Adrenal gland (tissue), 12 donors: ENCODE results near the gene WIF1. TPM values are rescaled to one million over a fixed set of nuclear protein-coding genes. Genes with fewer than 3 reads are reported as not detected.

Experiments used
- DNase-seq, 7 donors: peaks; one replicate each; pipeline ENCODE4 v3.0.0-alpha.2; 2019 to 2020
- H3K27ac ChIP-seq, 5 donors: fragments of 200-600 bp; sonication (generic) in 4 of 5; 1 replicate in 3 of 5; 2 replicates in 2 of 5; pipeline versions ENCODE4 v1.5.1 to v1.8.0; 2016 to 2020; ENCODE audit warnings: mild to moderate bottlenecking in 1 of 5
- H3K27me3 ChIP-seq: fragments of 200-600 bp; 2 replicates; pipeline ENCODE4 v1.8.0; 2021
- H3K36me3 ChIP-seq, 2 donors: fragments of 200-600 bp; replicated peaks in 1 of 2; 1 replicate in 1 of 2; 2 replicates in 1 of 2; pipeline versions ENCODE4 v1.5.1 to v1.8.0; 2018 to 2022
- H3K4me1 ChIP-seq, 2 donors: fragments of 200-600 bp; replicated peaks in 1 of 2; 1 replicate in 1 of 2; 2 replicates in 1 of 2; pipeline versions ENCODE4 v1.5.1 to v1.8.0; 2018 to 2021
- H3K4me3 ChIP-seq, 4 donors: fragments of 200-600 bp; sonication (generic) in 3 of 4; one replicate each; pipeline ENCODE4 v1.5.1; 2016 to 2018
- H3K9me3 ChIP-seq, 3 donors: fragments of 200-600 bp; sonication (generic) in 1 of 3; replicated peaks in 1 of 3; 1 replicate in 2 of 3; 2 replicates in 1 of 3; pipeline versions ENCODE4 v1.5.1 to v1.8.0; 2016 to 2021
- POLR2A ChIP-seq, 2 donors: fragments of 450-650 bp; IDR thresholded peaks; one replicate each; pipeline ENCODE4 v1.6.1; 2017; ENCODE audit warnings: antibody characterized with exemption in 2 of 2, mild to moderate bottlenecking in 2 of 2, moderate library complexity in 1 of 2
- WGBS, 4 donors: extraction: QIAGEN DNeasy Blood & Tissue Kit in 2 of 4; methylation state at CpG; one replicate each; pipeline versions ENCODE4 v1.1.5 to v1.1.7; 2013 to 2017; 5-methylcytosine and 5-hydroxymethylcytosine counted together
- intact Hi-C, 2 donors: fragments of 100-400 bp; cut with DNase I; formaldehyde crosslinking; loops; one replicate each; pipeline versions ENCODE4 v1.14.1 to v1.15.0; 2022 to 2023
- polyA plus RNA-seq, 3 donors: library from polyadenylated mRNA; stranded (reverse); fragments of 200-250 nt in 2 of 3; fragments of 350-450 nt in 1 of 3; fragmentation: Illumina TruSeq in 1 of 3; extraction: RNeasy Lipid Tissue Mini Kit (QIAGEN cat#74804) in 1 of 3; gene quantifications; one replicate each; pipeline ENCODE4 v1.2.3, GENCODE V29; 2013 to 2014
- total RNA-seq, 9 donors: library from RNA; depleted of rRNA in 4 of 9; stranded (reverse); fragments of >200 nt in 4 of 9; fragments of 120-200 nt in 1 of 9; fragmentation: NEBNext Ultra II Directional in 1 of 9; extraction: Animal tissue kit (Norgen Biotek cat#: 25700) in 1 of 9; gene quantifications; one replicate each; pipeline versions ENCODE4 v1.1.0 to v1.2.4, GENCODE V29; 2013 to 2023
- TF ChIP-seq, protein P1 (sequence below), 6 experiments: fragments of 450-650 bp in 4 of 6; fragments of 200-600 bp in 2 of 6; sonication (generic) in 1 of 6; IDR thresholded peaks; 1 replicate in 5 of 6; 2 replicates in 1 of 6; pipeline versions ENCODE4 v1.5.1 to v1.8.0; 2016 to 2021; ENCODE audit warnings: antibody characterized with exemption in 6 of 6, mild to moderate bottlenecking in 2 of 6, moderate library complexity in 1 of 6
- donor health status: healthy with polysubstance abuse.
- donor health status: Bipolar disorder and iron deficiency.
- donor health status: DM: yes; HTN: yes; CAD: no.
- donor health status: DM: no; HTN: no; CAD: no.
- donor health status: DM: no; HTN: no; CAD: no.
- donor health status: DM: yes; HTN: yes; CAD: no.

WIF1 gene
- total and polyA plus RNA-seq, 12 donors: 0.12 to 3.8 (median 0.51) TPM; not detected in 3

GRCh38 chr12:65156366-65156841, 35.3 kb upstream of the WIF1 start:
- Histone ChIP-seq H3K36me3 (no peaks in the 10 kb centered on the region), H3K27ac (no peak overlapping the region), H3K9me3 (no peaks in the 10 kb centered on the region), H3K4me3 (no peak overlapping the region), H3K4me1 (no peaks in the 10 kb centered on the region), H3K27me3 (no peaks in the 10 kb centered on the region)
- intact Hi-C loops: no loop called here
- TF ChIP-seq, protein P1, sequence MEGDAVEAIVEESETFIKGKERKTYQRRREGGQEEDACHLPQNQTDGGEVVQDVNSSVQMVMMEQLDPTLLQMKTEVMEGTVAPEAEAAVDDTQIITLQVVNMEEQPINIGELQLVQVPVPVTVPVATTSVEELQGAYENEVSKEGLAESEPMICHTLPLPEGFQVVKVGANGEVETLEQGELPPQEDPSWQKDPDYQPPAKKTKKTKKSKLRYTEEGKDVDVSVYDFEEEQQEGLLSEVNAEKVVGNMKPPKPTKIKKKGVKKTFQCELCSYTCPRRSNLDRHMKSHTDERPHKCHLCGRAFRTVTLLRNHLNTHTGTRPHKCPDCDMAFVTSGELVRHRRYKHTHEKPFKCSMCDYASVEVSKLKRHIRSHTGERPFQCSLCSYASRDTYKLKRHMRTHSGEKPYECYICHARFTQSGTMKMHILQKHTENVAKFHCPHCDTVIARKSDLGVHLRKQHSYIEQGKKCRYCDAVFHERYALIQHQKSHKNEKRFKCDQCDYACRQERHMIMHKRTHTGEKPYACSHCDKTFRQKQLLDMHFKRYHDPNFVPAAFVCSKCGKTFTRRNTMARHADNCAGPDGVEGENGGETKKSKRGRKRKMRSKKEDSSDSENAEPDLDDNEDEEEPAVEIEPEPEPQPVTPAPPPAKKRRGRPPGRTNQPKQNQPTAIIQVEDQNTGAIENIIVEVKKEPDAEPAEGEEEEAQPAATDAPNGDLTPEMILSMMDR (IDR thresholded peaks at IDR 0.05): no peak
- no peak for TF ChIP-seq POLR2A (IDR thresholded peaks at IDR 0.05)
- DNase-seq: no peak
- 60 to 72% (median 65%) methylated on average over 2 of the region's 2 CpGs for WGBS, 4 donors

GRCh38 chr12:65155784-65156183, 34.7 kb upstream of the WIF1 start:
- no peak overlapping the region for H3K27ac ChIP-seq
- H3K4me1 ChIP-seq: no peaks in the 10 kb centered on the region
- TF ChIP-seq, protein P1 (IDR thresholded peaks at IDR 0.05): no peak
- TF ChIP-seq POLR2A (IDR thresholded peaks at IDR 0.05): no peak
- no peaks in the 10 kb centered on the region for H3K27me3 ChIP-seq
- WGBS, 4 donors: 62 to 72% (median 69%) methylated on average over 3 of the region's 3 CpGs
- H3K4me3 ChIP-seq: no peak overlapping the region
- intact Hi-C loops: no loop called here
- no peak for DNase-seq
- no peaks in the 10 kb centered on the region for H3K36me3 ChIP-seq
- H3K9me3 ChIP-seq: no peaks in the 10 kb centered on the region

DNA sequence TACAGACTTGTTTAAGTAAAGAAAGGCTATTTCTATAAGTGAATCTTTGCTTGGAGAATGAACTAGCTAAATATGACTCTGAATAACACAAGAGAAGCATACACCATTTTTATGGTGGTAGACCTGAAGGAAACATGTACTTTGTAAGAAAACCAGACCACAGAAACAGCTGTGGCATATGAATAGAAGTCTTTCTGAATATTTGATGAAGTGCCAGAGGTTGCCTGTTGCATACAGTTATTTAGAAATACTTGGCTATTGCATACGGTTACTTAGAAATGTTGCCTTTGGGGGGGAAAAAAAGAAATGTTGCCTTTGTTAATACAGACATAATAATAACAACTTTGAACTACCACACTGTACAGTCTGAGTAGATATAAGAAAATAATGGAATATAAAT, 31.5 kb upstream of the WIF1 start:
- Histone ChIP-seq H3K4me1 (no peaks in the 10 kb centered on the region), H3K27ac (no peak overlapping the region), H3K9me3 (no peaks in the 10 kb centered on the region), H3K36me3 (no peaks in the 10 kb centered on the region), H3K27me3 (no peaks in the 10 kb centered on the region), H3K4me3 (no peak overlapping the region)
- intact Hi-C loops: no loop called here
- 44 to 65% (median 52%) methylated on average over 1 of the region's 1 CpG for WGBS, 4 donors
- DNase-seq: no peak
- TF ChIP-seq, protein P1 (IDR thresholded peaks at IDR 0.05): no peak
- no peak for TF ChIP-seq POLR2A (IDR thresholded peaks at IDR 0.05)

DNA sequence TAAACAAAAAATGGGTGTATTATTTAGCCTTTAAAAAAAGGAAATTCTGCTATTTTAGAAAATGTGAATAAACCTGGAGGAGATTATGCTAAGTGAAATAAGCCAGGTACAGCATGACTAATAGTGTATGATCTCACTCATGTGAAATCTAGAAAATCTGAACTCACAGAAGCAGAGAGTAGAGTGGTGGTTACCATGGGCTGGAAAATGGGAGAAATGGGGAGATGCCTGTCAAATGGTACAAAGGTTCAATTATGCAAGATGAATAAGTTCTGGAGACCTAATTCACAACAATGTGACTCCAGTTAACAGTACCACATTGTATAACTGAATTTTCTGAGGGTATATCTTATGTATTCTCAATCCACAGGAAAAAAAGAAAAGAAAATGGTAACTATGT, 30.9 kb upstream of the WIF1 start:
- H3K4me1 ChIP-seq: no peaks in the 10 kb centered on the region
- H3K27ac ChIP-seq: no peak overlapping the region
- H3K27me3 ChIP-seq: no peaks in the 10 kb centered on the region
- intact Hi-C loops: no loop called here
- H3K36me3 ChIP-seq: no peaks in the 10 kb centered on the region
- no peak for TF ChIP-seq POLR2A (IDR thresholded peaks at IDR 0.05)
- TF ChIP-seq, protein P1 (IDR thresholded peaks at IDR 0.05): no peak
- H3K4me3 ChIP-seq: no peak overlapping the region
- H3K9me3 ChIP-seq: no peaks in the 10 kb centered on the region
- DNase-seq: no peak
